HG03460 (cell line): Measurements from ENCODE around the gene CLEC16A.

ENCODE experiments used
- ATAC-seq: cut with Tn5 transposase; IDR thresholded peaks from one replicate; pipeline ENCODE4 v1.9.1; 2021; ENCODE audit not compliant: unreplicated experiment

CLEC16A gene

GRCh38 chr16:11225677-11226549 is 281.5 kb downstream of the CLEC16A start:
- no peak for ATAC-seq

DNA sequence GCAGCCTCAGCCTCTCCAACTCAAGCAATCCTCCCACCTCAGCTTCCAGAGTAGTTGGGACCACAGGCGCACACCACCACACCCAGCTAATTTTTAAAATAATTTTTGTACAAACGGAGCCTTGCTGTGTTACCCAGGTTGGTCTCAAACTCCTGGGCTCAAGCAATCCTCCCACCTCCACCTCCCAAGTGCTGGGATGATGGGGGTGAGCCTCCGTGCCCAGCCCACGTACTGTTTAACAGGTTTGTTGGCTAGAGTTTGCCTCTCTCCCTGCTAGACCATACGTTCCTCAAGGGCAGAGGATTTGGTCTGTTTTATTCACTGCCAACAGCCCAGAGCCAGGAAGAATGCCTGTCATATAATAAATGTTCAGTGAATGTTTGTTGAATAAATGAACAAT is 285.1 kb downstream of the CLEC16A start:
- no peak for ATAC-seq

- ATAC-seq = no peak
Measured at GRCh38 chr16:11229906-11230305, 285.5 kb downstream of the CLEC16A start.

- ATAC-seq = no peak
Measured at GRCh38 chr16:11231367-11231970, 287.1 kb downstream of the CLEC16A start.
